ENCODE data around the gene AFAP1L1.

DNA sequence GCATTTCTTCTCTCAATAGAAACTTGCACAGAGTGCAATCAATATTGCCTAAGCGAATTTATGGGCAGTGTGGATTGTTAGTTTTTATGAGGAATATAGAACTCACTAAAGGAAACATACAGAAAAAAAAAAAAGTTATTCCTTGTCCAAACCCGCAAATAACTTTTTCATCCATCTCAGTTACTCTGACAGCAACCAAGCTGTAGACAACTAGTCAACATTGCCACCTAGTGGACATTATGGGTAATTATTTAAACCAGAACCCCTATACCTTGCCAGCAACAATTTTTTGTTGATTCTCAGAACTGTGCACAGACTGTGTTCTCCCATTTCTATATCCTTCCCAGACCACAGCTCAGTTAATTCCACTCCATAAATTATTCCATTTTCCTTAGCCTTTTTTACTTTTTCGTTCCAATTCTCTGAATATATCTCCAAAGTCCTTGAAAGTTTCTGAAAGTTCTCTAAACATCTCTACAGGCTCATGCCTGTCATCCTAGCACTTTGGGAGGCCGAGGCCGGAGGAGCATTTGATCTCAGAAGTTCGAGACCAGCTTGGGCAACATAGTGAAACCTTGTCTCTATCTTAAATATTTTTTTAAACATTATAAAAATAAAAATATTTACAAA, 2.6 kb upstream of the AFAP1L1 start:
- no peak for TF ChIP-seq GATA2 (IDR thresholded peaks at IDR 0.05; ENCODE audit: low read depth, low read length)
- no peak for TF ChIP-seq GATA3 (IDR thresholded peaks at IDR 0.05; ENCODE audit: low read depth, low read length)

Measured in SH-SY5Y (cell line).